Measurements from ENCODE around the gene SOWAHC. TPM values are rescaled to one million over a fixed set of nuclear protein-coding genes. Genes with fewer than 3 reads are reported as not detected.
A peak's percentile ranks its signal among the peaks of the same experiment; 100 is the strongest.

Gene SOWAHC
- total and polyA plus RNA-seq, 2 of the 13 experiments (the other 11 are each of a cell fraction or from before 2014, with no cell fraction given), result 21.2 to 22.5 TPM

GRCh38 chr2:109613922-109614714 lies at the start of gene SOWAHC, which contains the start of gene SEPTIN10 (continued):
- TF ChIP-seq ZBTB2 (CRISPR knock-in tag; IDR thresholded peaks at IDR 0.05; ENCODE audit: low read depth) (no peak; the same call in 1 of the 2 replicates), JUNB (CRISPR knock-in tag; IDR thresholded peaks at IDR 0.05; ENCODE audit: borderline replicate concordance) (no peak), NR1H2 (CRISPR knock-in tag; IDR thresholded peaks at IDR 0.05; ENCODE audit: borderline replicate concordance, low read depth) (no peak), KDM5A (IDR thresholded peaks at IDR 0.05; ENCODE audit: borderline replicate concordance, low read length) (0 out of 2 replicates have a peak, but pooled peaks have one; percentile 12), ZNF354B (CRISPR knock-in tag; IDR thresholded peaks at IDR 0.05) (peak; percentile 25; the same call in 1 of the 2 replicates), YEATS4 (CRISPR knock-in tag; IDR thresholded peaks at IDR 0.05; ENCODE audit: borderline replicate concordance) (peak; percentile 91), EP300 (IDR thresholded peaks at IDR 0.05; ENCODE audit: low read depth in 2 of 2, low read length in 2 of 2) (peak in 1 of 2 experiments; percentile 19; a peak in 1 of 4 replicates), EP300 (CRISPR knock-in tag; IDR thresholded peaks at IDR 0.05; ENCODE audit: borderline replicate concordance) (peak; percentile 70; the same call in 1 of the 2 replicates), HNRNPH1 (optimal IDR thresholded peaks at IDR 0.05; ENCODE audit: low read depth, low read length) (no peak), FOSL1 (CRISPR knock-in tag; IDR thresholded peaks at IDR 0.05; ENCODE audit: borderline replicate concordance) (no peak), ZNF335 (CRISPR knock-in tag; IDR thresholded peaks at IDR 0.05) (peak; percentile 51; the same call in 1 of the 2 replicates), ZNF296 (CRISPR knock-in tag; conservative IDR thresholded peaks at IDR 0.05) (no peak), HNRNPL (IDR thresholded peaks at IDR 0.05; ENCODE audit: low read depth, low read length) (no peak), ZSCAN22 (CRISPR knock-in tag; IDR thresholded peaks at IDR 0.05) (no peak), ZNF816 (CRISPR knock-in tag; IDR thresholded peaks at IDR 0.05; ENCODE audit: borderline replicate concordance) (no peak; the same call in 1 of the 2 replicates), KDM6A (CRISPR knock-in tag; IDR thresholded peaks at IDR 0.05; ENCODE audit: low read depth) (no peak; the same call in 1 of the 2 replicates)
- TF ChIP-seq, protein P1, sequence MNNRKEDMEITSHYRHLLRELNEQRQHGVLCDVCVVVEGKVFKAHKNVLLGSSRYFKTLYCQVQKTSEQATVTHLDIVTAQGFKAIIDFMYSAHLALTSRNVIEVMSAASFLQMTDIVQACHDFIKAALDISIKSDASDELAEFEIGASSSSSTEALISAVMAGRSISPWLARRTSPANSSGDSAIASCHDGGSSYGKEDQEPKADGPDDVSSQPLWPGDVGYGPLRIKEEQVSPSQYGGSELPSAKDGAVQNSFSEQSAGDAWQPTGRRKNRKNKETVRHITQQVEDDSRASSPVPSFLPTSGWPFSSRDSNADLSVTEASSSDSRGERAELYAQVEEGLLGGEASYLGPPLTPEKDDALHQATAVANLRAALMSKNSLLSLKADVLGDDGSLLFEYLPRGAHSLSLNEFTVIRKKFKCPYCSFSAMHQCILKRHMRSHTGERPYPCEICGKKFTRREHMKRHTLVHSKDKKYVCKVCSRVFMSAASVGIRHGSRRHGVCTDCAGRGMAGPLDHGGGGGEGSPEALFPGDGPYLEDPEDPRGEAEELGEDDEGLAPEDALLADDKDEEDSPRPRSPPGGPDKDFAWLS (CRISPR knock-in tag; IDR thresholded peaks at IDR 0.05; ENCODE audit: borderline replicate concordance), result peak; percentile 89; the same call in 1 of the 2 replicates
- TF ChIP-seq, protein P2, sequence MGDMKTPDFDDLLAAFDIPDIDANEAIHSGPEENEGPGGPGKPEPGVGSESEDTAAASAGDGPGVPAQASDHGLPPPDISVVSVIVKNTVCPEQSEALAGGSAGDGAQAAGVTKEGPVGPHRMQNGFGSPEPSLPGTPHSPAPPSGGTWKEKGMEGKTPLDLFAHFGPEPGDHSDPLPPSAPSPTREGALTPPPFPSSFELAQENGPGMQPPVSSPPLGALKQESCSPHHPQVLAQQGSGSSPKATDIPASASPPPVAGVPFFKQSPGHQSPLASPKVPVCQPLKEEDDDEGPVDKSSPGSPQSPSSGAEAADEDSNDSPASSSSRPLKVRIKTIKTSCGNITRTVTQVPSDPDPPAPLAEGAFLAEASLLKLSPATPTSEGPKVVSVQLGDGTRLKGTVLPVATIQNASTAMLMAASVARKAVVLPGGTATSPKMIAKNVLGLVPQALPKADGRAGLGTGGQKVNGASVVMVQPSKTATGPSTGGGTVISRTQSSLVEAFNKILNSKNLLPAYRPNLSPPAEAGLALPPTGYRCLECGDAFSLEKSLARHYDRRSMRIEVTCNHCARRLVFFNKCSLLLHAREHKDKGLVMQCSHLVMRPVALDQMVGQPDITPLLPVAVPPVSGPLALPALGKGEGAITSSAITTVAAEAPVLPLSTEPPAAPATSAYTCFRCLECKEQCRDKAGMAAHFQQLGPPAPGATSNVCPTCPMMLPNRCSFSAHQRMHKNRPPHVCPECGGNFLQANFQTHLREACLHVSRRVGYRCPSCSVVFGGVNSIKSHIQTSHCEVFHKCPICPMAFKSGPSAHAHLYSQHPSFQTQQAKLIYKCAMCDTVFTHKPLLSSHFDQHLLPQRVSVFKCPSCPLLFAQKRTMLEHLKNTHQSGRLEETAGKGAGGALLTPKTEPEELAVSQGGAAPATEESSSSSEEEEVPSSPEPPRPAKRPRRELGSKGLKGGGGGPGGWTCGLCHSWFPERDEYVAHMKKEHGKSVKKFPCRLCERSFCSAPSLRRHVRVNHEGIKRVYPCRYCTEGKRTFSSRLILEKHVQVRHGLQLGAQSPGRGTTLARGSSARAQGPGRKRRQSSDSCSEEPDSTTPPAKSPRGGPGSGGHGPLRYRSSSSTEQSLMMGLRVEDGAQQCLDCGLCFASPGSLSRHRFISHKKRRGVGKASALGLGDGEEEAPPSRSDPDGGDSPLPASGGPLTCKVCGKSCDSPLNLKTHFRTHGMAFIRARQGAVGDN (CRISPR knock-in tag; IDR thresholded peaks at IDR 0.05), result peak; percentile 92
- TF ChIP-seq, protein P3, sequence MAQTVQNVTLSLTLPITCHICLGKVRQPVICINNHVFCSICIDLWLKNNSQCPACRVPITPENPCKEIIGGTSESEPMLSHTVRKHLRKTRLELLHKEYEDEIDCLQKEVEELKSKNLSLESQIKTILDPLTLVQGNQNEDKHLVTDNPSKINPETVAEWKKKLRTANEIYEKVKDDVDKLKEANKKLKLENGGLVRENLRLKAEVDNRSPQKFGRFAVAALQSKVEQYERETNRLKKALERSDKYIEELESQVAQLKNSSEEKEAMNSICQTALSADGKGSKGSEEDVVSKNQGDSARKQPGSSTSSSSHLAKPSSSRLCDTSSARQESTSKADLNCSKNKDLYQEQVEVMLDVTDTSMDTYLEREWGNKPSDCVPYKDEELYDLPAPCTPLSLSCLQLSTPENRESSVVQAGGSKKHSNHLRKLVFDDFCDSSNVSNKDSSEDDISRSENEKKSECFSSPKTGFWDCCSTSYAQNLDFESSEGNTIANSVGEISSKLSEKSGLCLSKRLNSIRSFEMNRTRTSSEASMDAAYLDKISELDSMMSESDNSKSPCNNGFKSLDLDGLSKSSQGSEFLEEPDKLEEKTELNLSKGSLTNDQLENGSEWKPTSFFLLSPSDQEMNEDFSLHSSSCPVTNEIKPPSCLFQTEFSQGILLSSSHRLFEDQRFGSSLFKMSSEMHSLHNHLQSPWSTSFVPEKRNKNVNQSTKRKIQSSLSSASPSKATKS (CRISPR knock-in tag; IDR thresholded peaks at IDR 0.05), result no peak
